ES-I3 (cell line): ENCODE results near the gene EPM2A.
A peak's percentile ranks its signal among the peaks of the same experiment; 100 is the strongest.

ENCODE experiments used
- H3K36me3 ChIP-seq: 2 replicates; pipeline ENCODE4 v1.6.1; 2013; ENCODE audit warnings: mild to moderate bottlenecking, low read length, control low read depth, moderate library complexity; ENCODE audit not compliant: insufficient read depth
- H3K4me1 ChIP-seq: 2 replicates; pipeline ENCODE4 v1.6.1; 2013; ENCODE audit warnings: mild to moderate bottlenecking, control low read depth, low read length; ENCODE audit not compliant: insufficient read depth
- H3K9ac ChIP-seq: 2 replicates; pipeline ENCODE4 v1.6.1; 2013; ENCODE audit warnings: low read depth, mild to moderate bottlenecking, low read length, moderate library complexity
- H3K9me3 ChIP-seq: 2 replicates; pipeline ENCODE4 v1.6.1; 2013; ENCODE audit warnings: mild to moderate bottlenecking, low read length, moderate library complexity; ENCODE audit not compliant: control insufficient read depth, insufficient read depth

EPM2A gene

GRCh38 chr6:145735356-145736165, at the start of gene EPM2A:
Gene EPM2A (minus strand): TSS chr6:145735520. CDS start chr6:145735498, 22 bp downstream.
- H3K4me1 ChIP-seq: no peaks in the 10 kb centered on the region; the same call in 1 of the 2 replicates
- H3K36me3 ChIP-seq: no peaks in the 10 kb centered on the region

GRCh38 chr6:145784683-145785082, 49.4 kb upstream of the EPM2A start:
- Histone ChIP-seq H3K4me1 (no peaks in the 10 kb centered on the region), H3K36me3 (no peaks in the 10 kb centered on the region), H3K9ac (no peak overlapping the region), H3K9me3 (no peaks in the 10 kb centered on the region)

More at GRCh38 chr6:145735356-145736165, at the start of gene EPM2A:
- Histone ChIP-seq H3K9me3 (no peaks in the 10 kb centered on the region), H3K9ac (peak within 1 kb of the TSS; percentile 88)

- Histone ChIP-seq H3K36me3 (no peaks in the 10 kb centered on the region), H3K4me1 (no peaks in the 10 kb centered on the region), H3K9me3 (no peaks in the 10 kb centered on the region), H3K9ac (no peak overlapping the region)
Observed at GRCh38 chr6:145783796-145784195, 48.5 kb upstream of the EPM2A start.

GRCh38 chr6:145772846-145773245, 37.5 kb upstream of the EPM2A start:
- H3K9ac ChIP-seq: no peak overlapping the region
- H3K9me3 ChIP-seq: no peaks in the 10 kb centered on the region
- no peaks in the 10 kb centered on the region for H3K36me3 ChIP-seq
- H3K4me1 ChIP-seq: no peaks in the 10 kb centered on the region

- Histone ChIP-seq H3K9me3 (no peaks in the 10 kb centered on the region), H3K36me3 (no peaks in the 10 kb centered on the region), H3K4me1 (no peaks in the 10 kb centered on the region), H3K9ac (no peak overlapping the region)
Observed at GRCh38 chr6:145765449-145765848, 30.1 kb upstream of the EPM2A start.

- Histone ChIP-seq H3K4me1 (no peaks in the 10 kb centered on the region), H3K9me3 (no peaks in the 10 kb centered on the region), H3K9ac (no peak overlapping the region), H3K36me3 (no peaks in the 10 kb centered on the region)
Observed at GRCh38 chr6:145763742-145764141, 28.4 kb upstream of the EPM2A start.

- Histone ChIP-seq H3K9ac (no peak overlapping the region), H3K36me3 (no peaks in the 10 kb centered on the region), H3K4me1 (no peaks in the 10 kb centered on the region), H3K9me3 (no peaks in the 10 kb centered on the region)
Observed at GRCh38 chr6:145761584-145761983, 26.3 kb upstream of the EPM2A start.

DNA sequence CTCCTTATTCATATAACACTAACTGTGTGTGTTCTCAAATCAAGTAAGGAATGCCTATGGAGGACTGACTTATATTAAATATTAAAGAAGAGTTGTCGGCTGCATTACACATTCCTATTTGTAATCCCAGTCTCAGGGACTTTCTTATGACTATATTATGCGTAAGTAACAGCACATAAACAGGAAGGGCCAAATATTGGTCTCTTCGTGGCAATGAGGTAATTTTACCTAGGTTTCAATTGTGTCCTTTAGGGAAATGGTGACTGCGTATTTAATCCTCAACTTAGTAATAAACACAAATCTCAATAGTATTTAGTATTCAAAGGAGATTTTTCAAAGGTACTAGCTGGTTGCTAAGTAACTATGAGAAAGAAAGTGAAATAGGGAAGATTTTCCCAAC, 22.8 kb upstream of the EPM2A start:
- Histone ChIP-seq H3K36me3 (no peaks in the 10 kb centered on the region), H3K9ac (no peak overlapping the region), H3K4me1 (no peaks in the 10 kb centered on the region; the same call in 1 of the 2 replicates), H3K9me3 (no peaks in the 10 kb centered on the region)

DNA sequence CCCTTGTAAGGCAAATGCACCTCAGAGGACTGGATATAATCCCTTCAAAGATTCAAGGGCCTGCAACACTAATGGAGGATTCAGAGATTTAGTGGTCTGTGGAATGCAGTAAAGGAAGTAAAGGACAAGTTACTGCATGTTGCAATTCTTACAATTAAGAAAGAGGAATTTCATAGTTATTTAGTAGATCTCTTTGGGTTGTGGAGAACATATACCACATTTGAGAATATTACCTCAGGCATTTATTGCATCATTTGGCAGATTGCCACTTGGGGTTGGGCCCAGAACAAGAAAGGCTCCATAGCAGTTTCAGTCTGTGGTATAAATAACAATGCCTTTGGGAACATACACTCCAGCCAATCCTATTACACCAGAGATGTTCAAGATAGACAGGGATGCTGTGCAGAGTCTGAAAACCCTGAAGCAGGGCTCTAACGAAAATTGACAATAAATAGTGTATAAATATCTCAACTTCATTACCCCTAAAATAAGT, 20.9 kb upstream of the EPM2A start:
- H3K4me1 ChIP-seq: no peaks in the 10 kb centered on the region; the same call in 1 of the 2 replicates
- H3K9me3 ChIP-seq: no peaks in the 10 kb centered on the region
- no peaks in the 10 kb centered on the region for H3K36me3 ChIP-seq
- H3K9ac ChIP-seq: no peak overlapping the region

DNA sequence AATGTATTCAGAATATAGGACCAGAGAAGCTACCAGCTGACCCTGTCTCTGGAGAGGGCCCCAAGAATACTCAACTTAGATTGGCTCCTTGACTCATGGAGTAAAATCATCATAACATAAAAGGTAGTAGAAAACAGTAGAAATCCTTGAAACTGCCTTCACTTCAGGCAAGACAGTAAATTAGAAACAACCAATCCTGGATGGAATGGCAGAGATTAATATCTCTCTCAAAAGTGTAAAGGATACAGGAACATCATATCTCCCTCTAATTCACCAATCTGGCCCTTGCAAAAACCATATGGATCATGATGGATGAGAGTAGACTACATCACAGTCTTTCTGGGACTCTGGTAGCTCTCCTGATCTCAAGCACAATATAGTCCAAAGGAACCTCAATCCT, 20.4 kb upstream of the EPM2A start:
- Histone ChIP-seq H3K36me3 (no peaks in the 10 kb centered on the region), H3K9ac (no peak overlapping the region), H3K9me3 (no peaks in the 10 kb centered on the region), H3K4me1 (no peaks in the 10 kb centered on the region; the same call in 1 of the 2 replicates)

GRCh38 chr6:145752638-145753037, 17.3 kb upstream of the EPM2A start:
- no peak overlapping the region for H3K9ac ChIP-seq
- no peaks in the 10 kb centered on the region for H3K9me3 ChIP-seq
- H3K36me3 ChIP-seq: no peaks in the 10 kb centered on the region
- no peaks in the 10 kb centered on the region; the same call in 1 of the 2 replicates for H3K4me1 ChIP-seq

DNA sequence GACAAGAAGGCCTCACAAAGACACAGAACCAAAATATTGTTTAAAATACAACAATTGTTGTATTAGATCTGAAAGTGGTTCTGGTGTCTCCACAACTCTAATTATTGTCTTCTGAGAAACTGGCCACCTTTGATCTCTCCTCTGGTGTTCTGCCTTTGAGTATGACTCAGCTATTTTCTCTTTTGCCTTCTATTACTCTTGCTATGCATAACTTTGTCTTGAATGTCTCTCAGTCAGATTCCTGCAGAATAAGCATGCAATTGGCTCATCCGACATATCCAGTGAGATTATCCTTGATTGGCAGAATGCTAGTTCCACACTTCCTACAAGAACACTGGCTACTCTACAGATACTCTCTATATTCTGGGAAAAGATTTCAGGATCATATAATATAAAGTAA, 14.3 kb upstream of the EPM2A start:
- H3K36me3 ChIP-seq: no peaks in the 10 kb centered on the region
- no peaks in the 10 kb centered on the region for H3K9me3 ChIP-seq
- no peaks in the 10 kb centered on the region for H3K4me1 ChIP-seq
- no peak overlapping the region for H3K9ac ChIP-seq

GRCh38 chr6:145745861-145746260, 10.5 kb upstream of the EPM2A start:
- Histone ChIP-seq H3K36me3 (no peaks in the 10 kb centered on the region), H3K4me1 (no peaks in the 10 kb centered on the region; the same call in 1 of the 2 replicates), H3K9ac (no peak overlapping the region), H3K9me3 (no peaks in the 10 kb centered on the region)

GRCh38 chr6:145744619-145745018, 9.3 kb upstream of the EPM2A start:
- H3K36me3 ChIP-seq: no peaks in the 10 kb centered on the region
- no peaks in the 10 kb centered on the region; the same call in 1 of the 2 replicates for H3K4me1 ChIP-seq
- H3K9me3 ChIP-seq: no peaks in the 10 kb centered on the region
- H3K9ac ChIP-seq: no peak overlapping the region

DNA sequence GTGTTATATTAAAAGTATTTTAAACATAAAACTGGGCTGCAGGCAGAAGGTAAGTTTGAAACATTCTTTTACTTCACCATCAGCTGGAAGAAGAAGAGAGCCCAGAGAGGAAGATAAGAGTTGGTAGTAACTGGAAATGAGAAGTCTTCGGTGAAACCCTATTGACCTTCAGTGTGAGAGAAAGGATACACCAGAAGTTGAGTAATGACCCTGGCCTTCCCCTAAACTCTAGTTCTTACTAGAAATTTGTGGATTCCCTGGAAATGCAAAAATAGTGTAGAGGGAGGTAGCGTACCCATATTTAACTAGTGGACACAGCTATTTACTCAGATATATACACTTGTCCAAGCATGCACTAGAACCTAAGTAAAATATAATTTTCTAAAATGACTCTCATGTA, 8.0 kb upstream of the EPM2A start:
- no peaks in the 10 kb centered on the region for H3K9me3 ChIP-seq
- no peaks in the 10 kb centered on the region; the same call in 1 of the 2 replicates for H3K4me1 ChIP-seq
- H3K36me3 ChIP-seq: no peaks in the 10 kb centered on the region
- no peak overlapping the region for H3K9ac ChIP-seq
